ENCODE measurements around the gene WDR59.

- TF ChIP-seq, protein P1, sequence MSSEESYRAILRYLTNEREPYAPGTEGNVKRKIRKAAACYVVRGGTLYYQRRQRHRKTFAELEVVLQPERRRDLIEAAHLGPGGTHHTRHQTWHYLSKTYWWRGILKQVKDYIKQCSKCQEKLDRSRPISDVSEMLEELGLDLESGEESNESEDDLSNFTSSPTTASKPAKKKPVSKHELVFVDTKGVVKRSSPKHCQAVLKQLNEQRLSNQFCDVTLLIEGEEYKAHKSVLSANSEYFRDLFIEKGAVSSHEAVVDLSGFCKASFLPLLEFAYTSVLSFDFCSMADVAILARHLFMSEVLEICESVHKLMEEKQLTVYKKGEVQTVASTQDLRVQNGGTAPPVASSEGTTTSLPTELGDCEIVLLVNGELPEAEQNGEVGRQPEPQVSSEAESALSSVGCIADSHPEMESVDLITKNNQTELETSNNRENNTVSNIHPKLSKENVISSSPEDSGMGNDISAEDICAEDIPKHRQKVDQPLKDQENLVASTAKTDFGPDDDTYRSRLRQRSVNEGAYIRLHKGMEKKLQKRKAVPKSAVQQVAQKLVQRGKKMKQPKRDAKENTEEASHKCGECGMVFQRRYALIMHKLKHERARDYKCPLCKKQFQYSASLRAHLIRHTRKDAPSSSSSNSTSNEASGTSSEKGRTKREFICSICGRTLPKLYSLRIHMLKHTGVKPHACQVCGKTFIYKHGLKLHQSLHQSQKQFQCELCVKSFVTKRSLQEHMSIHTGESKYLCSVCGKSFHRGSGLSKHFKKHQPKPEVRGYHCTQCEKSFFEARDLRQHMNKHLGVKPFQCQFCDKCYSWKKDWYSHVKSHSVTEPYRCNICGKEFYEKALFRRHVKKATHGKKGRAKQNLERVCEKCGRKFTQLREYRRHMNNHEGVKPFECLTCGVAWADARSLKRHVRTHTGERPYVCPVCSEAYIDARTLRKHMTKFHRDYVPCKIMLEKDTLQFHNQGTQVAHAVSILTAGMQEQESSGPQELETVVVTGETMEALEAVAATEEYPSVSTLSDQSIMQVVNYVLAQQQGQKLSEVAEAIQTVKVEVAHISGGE (tag by site-specific recombination; conservative IDR thresholded peaks at IDR 0.05; ENCODE audit: low read depth) = no peak
- TF ChIP-seq ZNF707 (tag by site-specific recombination; IDR thresholded peaks at IDR 0.05) = no peak
- no peak for TF ChIP-seq ZNF239 (tag by site-specific recombination; IDR thresholded peaks at IDR 0.05)
Observed at GRCh38 chr16:74887084-74887483, 97.8 kb downstream of the WDR59 start.

Measured in HEK293 (cell line).